ENCODE data around the gene NRG3. TPM values are rescaled to one million over a fixed set of nuclear protein-coding genes. Genes with fewer than 3 reads are reported as not detected.
"Not testable (repeated sequence)": the region's sequence is repeated elsewhere in the genome, so short reads cannot be mapped to it uniquely, and the experiment has no call there.

The NRG3 gene
- total and polyA plus RNA-seq, 5 donors from 2014 or later: not detected

DNA sequence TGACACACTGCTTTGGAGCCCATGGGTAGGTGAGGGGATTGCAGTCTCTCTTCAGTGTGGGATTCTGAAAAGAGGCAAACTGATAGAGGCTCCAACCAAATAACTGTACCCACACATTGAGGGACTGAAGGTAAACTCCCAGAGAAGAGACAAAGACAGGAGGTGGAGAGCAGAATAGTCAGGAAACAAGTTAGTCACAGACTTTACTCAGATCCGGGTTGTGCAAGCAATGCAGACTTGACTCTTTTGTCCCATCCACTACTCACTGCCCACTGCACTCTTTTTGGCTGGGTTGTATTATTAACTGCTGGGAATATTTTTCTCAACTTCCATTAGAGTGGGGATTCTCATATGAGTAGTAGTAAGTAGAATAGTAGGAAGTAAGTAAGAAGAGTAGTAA lies 152.7 kb downstream of the NRG3 start:
- Mint-ChIP-seq H3K9me3 (peaks cover 2 to 27% (median 5%) of the 10 kb centered on the region in 7 donors), H3K36me3 (no peaks in the 10 kb centered on the region), H3K4me1 (no peaks in the 10 kb centered on the region), H3K27ac (no peak overlapping the region), H3K27me3 (no peaks in the 10 kb centered on the region), H3K4me3 (peak overlapping the region in 1 of 4 donors; percentile 32)
- DNase-seq (no peak), ATAC-seq (ENCODE audit: low read depth in 2 of 2) (no peak)
- Histone ChIP-seq H3K36me3 (ENCODE audit: control insufficient read depth, insufficient read depth, low read length) (no peaks in the 10 kb centered on the region), H3K9me3 (ENCODE audit: control insufficient read depth in 2 of 2, low read length in 2 of 2) (no peaks in the 10 kb centered on the region), H3K27me3 (ENCODE audit: control insufficient read depth, insufficient read depth, low read length) (no peaks in the 10 kb centered on the region), H3K27ac (ENCODE audit: insufficient read depth, low read length, poor library complexity, severe bottlenecking) (no peak overlapping the region), H3K4me3 (ENCODE audit: low read depth, low read length) (no peak overlapping the region), H3K4me1 (ENCODE audit: control insufficient read depth, insufficient read depth, low read length, poor library complexity, severe bottlenecking) (no peaks in the 10 kb centered on the region)

DNA sequence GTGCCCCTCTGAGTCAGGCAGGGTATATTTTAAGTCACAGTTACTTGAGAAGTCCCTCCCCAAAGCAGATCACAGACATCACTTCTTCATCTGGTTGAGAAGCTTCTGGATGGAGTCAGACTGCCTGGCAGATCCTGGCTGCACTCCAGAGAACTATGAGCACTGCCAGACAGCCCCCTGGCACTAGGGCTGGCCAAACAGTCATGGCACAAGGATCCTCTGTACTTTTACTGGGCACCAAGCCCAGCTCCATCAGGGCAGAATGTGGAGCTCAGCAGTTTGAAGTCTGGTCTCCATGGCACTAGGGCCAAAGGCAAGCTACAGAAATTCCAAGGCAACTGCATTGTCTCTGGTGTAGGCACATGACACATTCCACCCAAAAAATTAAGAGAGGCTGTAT lies 162.1 kb downstream of the NRG3 start:
- no peaks in the 10 kb centered on the region for H3K9me3 ChIP-seq (ENCODE audit: control insufficient read depth in 2 of 2, low read length in 2 of 2)
- Mint-ChIP-seq H3K27ac (no peak overlapping the region), H3K27me3 (no peaks in the 10 kb centered on the region), H3K36me3 (no peaks in the 10 kb centered on the region), H3K9me3 (peaks cover 0 to 24% (median 4%) of the 10 kb centered on the region in 7 donors), H3K4me1 (no peaks in the 10 kb centered on the region), H3K4me3 (no peak overlapping the region)
- no peaks in the 10 kb centered on the region for H3K27me3 ChIP-seq (ENCODE audit: control insufficient read depth, insufficient read depth, low read length)
- no peak overlapping the region for H3K27ac ChIP-seq (ENCODE audit: insufficient read depth, low read length, poor library complexity, severe bottlenecking)
- H3K4me3 ChIP-seq (ENCODE audit: low read depth, low read length): no peak overlapping the region
- DNase-seq: no peak
- H3K36me3 ChIP-seq (ENCODE audit: control insufficient read depth, insufficient read depth, low read length): no peaks in the 10 kb centered on the region
- H3K4me1 ChIP-seq (ENCODE audit: control insufficient read depth, insufficient read depth, low read length, poor library complexity, severe bottlenecking): no peaks in the 10 kb centered on the region
- ATAC-seq (ENCODE audit: low read depth in 2 of 2): no peak

DNA sequence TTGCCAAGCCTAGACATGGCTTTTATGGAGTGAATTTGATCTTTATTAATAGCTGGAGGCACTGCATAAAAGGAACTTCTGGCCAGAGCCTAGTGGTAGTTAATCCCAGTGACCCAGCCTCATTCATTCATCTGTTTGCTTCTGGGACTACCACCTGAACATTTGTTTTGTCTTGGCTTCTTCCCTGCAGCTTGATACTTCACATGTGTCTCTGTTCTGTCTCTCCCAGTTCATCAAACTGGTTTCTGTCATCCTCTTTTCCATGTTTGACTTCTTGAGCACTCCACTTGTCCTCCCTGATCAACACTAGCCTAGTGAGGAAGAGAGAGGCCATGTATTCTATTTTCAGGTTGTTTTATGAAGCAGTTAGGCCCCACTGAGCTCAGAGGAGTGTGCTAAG lies 163.6 kb downstream of the NRG3 start:
- H3K27ac Mint-ChIP-seq: no peak overlapping the region
- no peaks in the 10 kb centered on the region for H3K27me3 ChIP-seq (ENCODE audit: control insufficient read depth, insufficient read depth, low read length)
- H3K9me3 Mint-ChIP-seq: peaks cover 0 to 20% (median 5%) of the 10 kb centered on the region in 7 donors
- DNase-seq: no peak
- no peak overlapping the region for H3K4me3 ChIP-seq (ENCODE audit: low read depth, low read length)
- no peaks in the 10 kb centered on the region for H3K4me1 Mint-ChIP-seq
- H3K36me3 ChIP-seq (ENCODE audit: control insufficient read depth, insufficient read depth, low read length): no peaks in the 10 kb centered on the region
- H3K27ac ChIP-seq (ENCODE audit: insufficient read depth, low read length, poor library complexity, severe bottlenecking): no peak overlapping the region
- H3K9me3 ChIP-seq (ENCODE audit: control insufficient read depth in 2 of 2, low read length in 2 of 2): no peaks in the 10 kb centered on the region
- H3K4me3 Mint-ChIP-seq: no peak overlapping the region
- no peak for ATAC-seq (ENCODE audit: low read depth in 2 of 2)
- H3K4me1 ChIP-seq (ENCODE audit: control insufficient read depth, insufficient read depth, low read length, poor library complexity, severe bottlenecking): no peaks in the 10 kb centered on the region
- H3K36me3 Mint-ChIP-seq: no peaks in the 10 kb centered on the region
- H3K27me3 Mint-ChIP-seq: no peaks in the 10 kb centered on the region

- no peak overlapping the region for H3K27ac ChIP-seq (ENCODE audit: insufficient read depth, low read length, poor library complexity, severe bottlenecking)
- no peaks in the 10 kb centered on the region for H3K27me3 Mint-ChIP-seq
- H3K36me3 ChIP-seq (ENCODE audit: control insufficient read depth, insufficient read depth, low read length): no peaks in the 10 kb centered on the region
- H3K36me3 Mint-ChIP-seq: no peaks in the 10 kb centered on the region
- no peak overlapping the region for H3K27ac Mint-ChIP-seq
- ATAC-seq (ENCODE audit: low read depth in 2 of 2) (no peak), DNase-seq (no peak)
- H3K4me3 ChIP-seq (ENCODE audit: low read depth, low read length): no peak overlapping the region
- H3K27me3 ChIP-seq (ENCODE audit: control insufficient read depth, insufficient read depth, low read length): no peaks in the 10 kb centered on the region
- H3K9me3 ChIP-seq (ENCODE audit: control insufficient read depth in 2 of 2, low read length in 2 of 2): no peaks in the 10 kb centered on the region
- H3K9me3 Mint-ChIP-seq: peaks cover 0 to 17% (median 5%) of the 10 kb centered on the region in 7 donors
- no peak overlapping the region for H3K4me3 Mint-ChIP-seq
- no peaks in the 10 kb centered on the region for H3K4me1 Mint-ChIP-seq
- H3K4me1 ChIP-seq (ENCODE audit: control insufficient read depth, insufficient read depth, low read length, poor library complexity, severe bottlenecking): no peaks in the 10 kb centered on the region
These were observed 165.3 kb downstream of the NRG3 start for GRCh38 chr10:82040336-82040735.

DNA sequence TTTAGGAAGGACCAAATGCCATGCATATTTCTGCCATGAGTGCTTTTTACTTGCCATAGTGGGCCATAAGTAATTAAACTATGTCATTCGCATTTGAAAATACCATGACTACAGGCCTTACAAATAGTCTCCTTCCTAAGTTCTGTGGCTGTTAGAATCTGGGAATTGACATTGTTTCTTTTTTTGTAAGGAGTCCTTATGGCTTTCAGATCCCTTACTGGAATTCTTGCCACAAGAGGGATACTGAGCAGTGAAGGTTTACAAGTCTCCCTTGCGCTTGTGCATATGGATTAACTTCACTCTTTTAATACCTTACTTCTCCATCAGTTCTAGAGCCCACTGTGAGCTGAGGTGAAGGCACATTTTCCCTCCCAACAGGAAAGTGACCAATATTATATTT lies 166.0 kb downstream of the NRG3 start:
- no peaks in the 10 kb centered on the region for H3K4me1 Mint-ChIP-seq
- no peak for ATAC-seq (ENCODE audit: low read depth in 2 of 2)
- H3K27me3 ChIP-seq (ENCODE audit: control insufficient read depth, insufficient read depth, low read length): no peaks in the 10 kb centered on the region

DNA sequence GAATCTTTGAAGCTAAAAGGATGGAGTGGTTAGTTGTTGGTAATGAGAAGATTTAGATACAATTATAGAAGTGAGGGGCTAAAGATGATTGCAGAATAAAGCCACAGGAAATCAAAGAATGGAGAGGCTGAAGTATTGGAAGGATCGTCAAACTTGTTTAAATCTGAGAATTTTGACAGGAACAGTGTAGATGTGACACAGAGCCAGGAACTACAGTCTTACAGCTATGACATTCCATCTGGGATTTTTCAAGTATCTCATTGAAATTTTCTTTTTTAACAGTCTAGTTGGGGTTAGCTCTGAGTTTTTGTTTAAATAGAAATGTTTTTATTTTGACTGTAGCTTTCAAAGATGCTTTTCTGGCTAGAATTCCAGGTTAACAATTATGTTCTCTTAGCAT lies 181.4 kb downstream of the NRG3 start:
- Mint-ChIP-seq H3K27ac (no peak overlapping the region), H3K4me1 (no peaks in the 10 kb centered on the region), H3K36me3 (no peaks in the 10 kb centered on the region), H3K4me3 (no peak overlapping the region), H3K27me3 (no peaks in the 10 kb centered on the region), H3K9me3 (peaks cover 1 to 12% (median 6%) of the 10 kb centered on the region in 7 donors)
- DNase-seq (no peak), ATAC-seq (ENCODE audit: low read depth in 2 of 2) (no peak)
- H3K9me3 ChIP-seq (ENCODE audit: control insufficient read depth in 2 of 2, low read length in 2 of 2): peaks cover 0 to 2% of the 10 kb centered on the region in 2 experiments
- no peaks in the 10 kb centered on the region for H3K27me3 ChIP-seq (ENCODE audit: control insufficient read depth, insufficient read depth, low read length)
- no peaks in the 10 kb centered on the region for H3K4me1 ChIP-seq (ENCODE audit: control insufficient read depth, insufficient read depth, low read length, poor library complexity, severe bottlenecking)
- H3K4me3 ChIP-seq (ENCODE audit: low read depth, low read length): no peak overlapping the region
- H3K27ac ChIP-seq (ENCODE audit: insufficient read depth, low read length, poor library complexity, severe bottlenecking): no peak overlapping the region
- H3K36me3 ChIP-seq (ENCODE audit: control insufficient read depth, insufficient read depth, low read length): no peaks in the 10 kb centered on the region

More for the DNA sequence above, 166.0 kb downstream of the NRG3 start:
- Mint-ChIP-seq H3K4me3 (no peak overlapping the region), H3K27me3 (no peaks in the 10 kb centered on the region), H3K27ac (no peak overlapping the region), H3K36me3 (no peaks in the 10 kb centered on the region), H3K9me3 (peaks cover 0 to 17% (median 5%) of the 10 kb centered on the region in 7 donors)
- Histone ChIP-seq H3K4me3 (ENCODE audit: low read depth, low read length) (no peak overlapping the region), H3K27ac (ENCODE audit: insufficient read depth, low read length, poor library complexity, severe bottlenecking) (no peak overlapping the region), H3K9me3 (ENCODE audit: control insufficient read depth in 2 of 2, low read length in 2 of 2) (no peaks in the 10 kb centered on the region), H3K4me1 (ENCODE audit: control insufficient read depth, insufficient read depth, low read length, poor library complexity, severe bottlenecking) (no peaks in the 10 kb centered on the region), H3K36me3 (ENCODE audit: control insufficient read depth, insufficient read depth, low read length) (no peaks in the 10 kb centered on the region)
- DNase-seq: no peak

DNA sequence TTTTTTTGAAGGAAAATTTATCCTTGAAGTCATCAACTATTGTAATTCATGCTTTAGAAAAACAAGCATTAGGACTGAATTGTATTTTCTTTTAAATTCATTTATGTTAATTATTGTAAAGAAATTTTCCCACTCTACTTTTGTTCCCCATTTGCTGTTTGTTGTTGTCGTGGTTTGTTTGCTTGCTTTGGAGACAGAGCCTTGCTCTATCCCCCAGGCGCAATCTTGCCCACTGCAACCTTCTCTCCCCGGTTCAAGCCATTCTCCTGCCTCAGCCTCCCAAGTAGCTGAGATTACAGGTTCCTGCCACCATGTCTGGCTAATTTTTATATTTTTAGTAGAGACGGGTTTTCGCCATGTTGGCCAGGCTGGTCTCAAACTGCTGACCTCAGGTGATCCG lies 192.2 kb downstream of the NRG3 start:
- not testable (repeated sequence) for H3K9me3 ChIP-seq (ENCODE audit: control insufficient read depth in 2 of 2, low read length in 2 of 2); H3K27ac Mint-ChIP-seq; H3K27me3 ChIP-seq (ENCODE audit: control insufficient read depth, insufficient read depth, low read length); H3K4me1 ChIP-seq (ENCODE audit: control insufficient read depth, insufficient read depth, low read length, poor library complexity, severe bottlenecking); H3K4me1 Mint-ChIP-seq; ATAC-seq (ENCODE audit: low read depth in 2 of 2); H3K27ac ChIP-seq (ENCODE audit: insufficient read depth, low read length, poor library complexity, severe bottlenecking); H3K4me3 Mint-ChIP-seq; H3K36me3 ChIP-seq (ENCODE audit: control insufficient read depth, insufficient read depth, low read length); DNase-seq; H3K4me3 ChIP-seq (ENCODE audit: low read depth, low read length); H3K27me3 Mint-ChIP-seq; H3K36me3 Mint-ChIP-seq
- H3K9me3 Mint-ChIP-seq: peaks cover 0 to 12% (median 8%) of the 10 kb centered on the region in 7 donors

GRCh38 chr10:82068501-82068900 lies 193.5 kb downstream of the NRG3 start:
- no peaks in the 10 kb centered on the region for H3K9me3 ChIP-seq (ENCODE audit: control insufficient read depth in 2 of 2, low read length in 2 of 2)

More at GRCh38 chr10:82068501-82068900, 193.5 kb downstream of the NRG3 start:
- Histone ChIP-seq H3K4me3 (ENCODE audit: low read depth, low read length) (no peak overlapping the region), H3K36me3 (ENCODE audit: control insufficient read depth, insufficient read depth, low read length) (no peaks in the 10 kb centered on the region), H3K27ac (ENCODE audit: insufficient read depth, low read length, poor library complexity, severe bottlenecking) (no peak overlapping the region), H3K4me1 (ENCODE audit: control insufficient read depth, insufficient read depth, low read length, poor library complexity, severe bottlenecking) (no peaks in the 10 kb centered on the region), H3K27me3 (ENCODE audit: control insufficient read depth, insufficient read depth, low read length) (no peaks in the 10 kb centered on the region)
- ATAC-seq (ENCODE audit: low read depth in 2 of 2) (no peak), DNase-seq (no peak)
- Mint-ChIP-seq H3K4me3 (no peak overlapping the region), H3K36me3 (no peaks in the 10 kb centered on the region), H3K9me3 (peaks cover 0 to 12% (median 6%) of the 10 kb centered on the region in 7 donors), H3K4me1 (no peaks in the 10 kb centered on the region), H3K27ac (no peak overlapping the region), H3K27me3 (no peaks in the 10 kb centered on the region)
